NOMO-1 treated with DMSO at 0.1 percent for 48 hours (cell line): ENCODE measurements around the gene VAV3.
A peak's percentile ranks its signal among the peaks of the same experiment; 100 is the strongest.
"Not testable (repeated sequence)": the region's sequence is repeated elsewhere in the genome, so short reads cannot be mapped to it uniquely, and the experiment has no call there.

Experiments
- DNase-seq: peaks from one replicate; lab custom pipeline; 2025; ENCODE audit not compliant: unreplicated experiment; lab: John Stamatoyannopoulos, UW

The VAV3 gene

DNA sequence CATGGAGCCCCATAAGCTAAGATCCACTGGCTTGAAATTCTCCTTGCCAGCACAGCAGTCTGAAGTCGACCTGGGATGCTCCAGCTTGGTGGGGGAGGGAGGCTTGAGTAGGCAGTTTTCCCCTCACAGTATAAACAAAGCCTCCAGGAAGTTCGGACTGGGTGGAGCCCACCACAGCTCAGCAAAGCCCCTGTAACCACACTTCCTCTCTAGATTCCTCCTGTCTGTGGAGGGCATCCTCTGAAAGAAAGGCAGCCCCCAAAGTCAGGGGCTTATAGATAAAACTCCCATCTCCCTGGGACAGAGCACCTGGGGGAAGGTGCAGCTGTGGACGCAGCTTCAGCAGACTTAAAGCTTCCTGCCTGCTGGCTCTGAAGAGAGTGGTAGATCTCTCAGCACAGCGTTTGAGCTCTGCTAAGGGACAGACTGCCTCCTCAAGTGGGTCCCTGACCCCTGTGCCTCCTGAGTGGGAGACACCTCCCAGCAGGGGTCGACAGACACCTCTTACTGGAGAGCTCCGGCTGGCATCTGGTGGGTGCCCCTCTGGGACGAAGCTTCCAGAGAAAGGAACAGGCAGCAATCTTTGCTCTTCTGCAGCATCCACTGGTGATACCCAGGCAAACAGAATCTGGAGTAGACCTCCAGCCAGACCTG, 120.3 kb downstream of the VAV3 start:
- DNase-seq: not testable (repeated sequence)

DNA sequence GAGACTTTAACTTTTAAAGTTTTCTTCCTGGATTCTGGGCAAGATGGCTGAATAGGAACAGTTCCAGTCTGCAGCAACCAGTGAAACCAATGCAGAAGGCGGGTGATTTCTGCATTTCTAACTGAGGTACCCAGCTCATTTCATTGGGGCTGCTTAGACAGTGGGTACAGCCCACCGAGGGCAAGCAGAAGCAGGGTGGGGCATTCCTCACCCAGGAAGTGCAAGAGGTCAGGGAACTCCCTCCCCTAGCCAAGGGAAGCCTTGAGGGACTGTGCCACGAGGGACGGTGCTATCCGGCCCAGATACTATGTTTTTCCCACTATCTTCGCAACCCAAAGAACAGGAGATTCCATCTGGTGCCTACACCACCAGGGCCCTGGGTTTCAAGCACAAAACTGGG, 121.0 kb downstream of the VAV3 start:
- no peak for DNase-seq

DNA sequence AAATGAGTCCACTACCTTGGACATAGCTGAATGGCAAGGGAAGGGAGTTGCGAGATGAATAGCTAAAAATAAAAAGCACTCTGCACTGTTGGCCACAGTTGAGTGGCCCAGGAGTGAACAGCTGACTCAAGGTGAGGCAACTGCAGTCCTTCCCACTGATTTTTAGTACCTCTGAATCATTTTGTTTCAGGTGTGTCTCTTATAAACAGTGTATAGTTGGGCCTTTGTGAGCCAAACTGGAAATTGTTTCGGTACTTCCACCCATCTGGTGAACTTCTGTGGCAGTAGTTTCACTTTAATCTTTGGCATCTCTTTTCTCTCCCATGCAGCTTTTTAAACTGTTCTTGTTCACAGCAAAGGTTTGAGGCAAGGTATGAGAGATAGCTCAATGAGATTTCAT, 122.7 kb downstream of the VAV3 start:
- DNase-seq: peak; percentile 30

DNA sequence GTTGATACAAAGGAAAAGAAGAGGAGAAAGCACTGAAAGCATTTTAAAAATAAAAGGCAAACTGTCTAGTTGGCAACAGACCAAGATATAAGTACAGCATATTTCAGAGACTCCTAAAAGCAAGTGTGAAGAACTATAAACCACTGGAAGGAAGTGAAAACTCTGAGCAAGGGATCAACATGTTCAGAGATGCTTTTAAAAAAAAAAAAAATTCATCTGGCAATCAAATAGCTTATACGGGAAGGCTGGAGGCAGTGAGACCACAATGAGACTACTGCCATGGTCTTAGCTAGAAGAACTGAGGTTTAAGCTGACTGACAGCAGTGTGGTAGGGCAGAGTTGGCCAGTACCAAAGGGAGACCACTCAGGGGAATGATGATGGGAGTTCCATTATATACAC, 124.3 kb downstream of the VAV3 start:
- DNase-seq: peak; percentile 47

DNA sequence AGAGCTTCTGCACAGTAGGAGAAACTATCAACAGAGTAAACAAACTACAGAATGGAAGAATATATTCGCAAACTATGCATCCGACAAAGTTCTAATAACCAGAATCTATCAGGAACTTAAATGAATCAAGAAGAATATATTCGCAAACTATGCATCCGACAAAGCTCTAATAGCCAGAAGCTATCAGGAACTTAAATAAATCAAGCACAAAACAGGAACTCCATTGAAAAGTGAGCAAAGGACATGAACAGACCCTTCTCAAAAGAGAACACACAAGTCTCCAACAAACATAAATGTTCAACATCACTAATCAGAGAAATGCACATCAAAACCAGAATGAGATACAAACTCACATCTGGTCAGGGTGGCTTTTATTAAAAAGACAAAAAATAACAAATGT, 126.9 kb downstream of the VAV3 start:
- DNase-seq: peak; percentile 26

DNA sequence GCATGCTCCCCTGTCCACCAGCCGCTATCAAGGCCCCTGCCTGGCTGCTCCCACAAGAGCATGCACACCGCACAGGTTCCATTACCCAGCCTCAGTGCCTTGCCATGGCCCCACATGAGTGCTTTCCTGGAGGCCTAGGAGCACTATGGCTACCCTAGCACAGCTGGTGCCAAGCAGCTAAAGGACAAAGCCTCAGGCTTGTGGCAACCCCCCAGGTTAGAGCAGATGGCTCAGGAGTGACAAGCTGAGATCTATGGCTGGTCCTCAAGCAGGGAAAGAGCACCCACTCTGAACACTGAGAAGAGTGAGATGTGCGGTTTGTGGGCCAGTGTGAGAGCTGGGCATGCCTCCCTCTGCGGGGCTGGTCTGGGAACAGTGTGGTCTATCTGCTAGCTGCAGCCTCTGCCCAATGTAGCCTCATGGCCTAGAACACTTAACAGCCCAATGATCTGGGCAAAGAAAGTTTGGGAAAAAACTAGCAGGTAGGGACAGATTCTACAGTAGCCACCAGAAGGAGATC, 129.8 kb downstream of the VAV3 start:
- DNase-seq: no peak

DNA sequence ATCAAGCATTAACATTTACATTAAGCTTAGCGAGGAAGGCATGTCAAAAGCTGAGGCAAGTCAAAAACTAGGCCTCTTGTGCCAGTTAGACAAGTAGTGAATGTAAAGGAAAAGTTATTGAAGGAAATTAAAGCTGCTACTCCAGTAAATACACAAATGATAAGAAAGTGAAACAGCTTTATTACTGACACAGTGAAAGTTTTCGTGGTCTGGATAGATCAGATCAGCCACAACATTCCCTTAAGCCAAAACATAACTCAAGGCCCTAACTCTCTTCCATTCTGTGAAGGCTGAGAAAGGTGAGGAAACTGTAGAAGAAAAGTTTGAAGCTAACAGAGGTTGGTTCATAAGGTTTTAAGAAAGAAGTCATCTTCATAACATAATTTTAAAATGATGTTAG, 131.9 kb downstream of the VAV3 start:
- no peak for DNase-seq

DNA sequence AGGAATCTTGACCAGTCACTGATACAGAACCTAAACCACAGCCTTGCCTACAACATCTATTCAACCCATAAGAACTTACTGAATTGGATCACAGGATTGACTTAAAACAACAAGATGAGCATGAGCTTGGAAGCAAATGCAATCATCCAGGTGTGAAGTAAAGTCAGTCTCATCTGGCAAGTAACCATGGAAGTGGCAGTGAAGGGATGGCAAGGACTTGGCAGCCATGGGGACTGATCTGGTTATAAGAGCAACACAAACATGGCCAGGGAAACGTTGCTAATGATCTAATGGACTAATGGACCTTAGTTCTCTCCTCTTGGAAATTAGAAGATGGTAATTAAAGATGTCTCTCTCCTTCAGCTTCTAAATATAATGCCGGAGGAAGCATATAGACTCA, 133.1 kb downstream of the VAV3 start:
- DNase-seq: no peak

DNA sequence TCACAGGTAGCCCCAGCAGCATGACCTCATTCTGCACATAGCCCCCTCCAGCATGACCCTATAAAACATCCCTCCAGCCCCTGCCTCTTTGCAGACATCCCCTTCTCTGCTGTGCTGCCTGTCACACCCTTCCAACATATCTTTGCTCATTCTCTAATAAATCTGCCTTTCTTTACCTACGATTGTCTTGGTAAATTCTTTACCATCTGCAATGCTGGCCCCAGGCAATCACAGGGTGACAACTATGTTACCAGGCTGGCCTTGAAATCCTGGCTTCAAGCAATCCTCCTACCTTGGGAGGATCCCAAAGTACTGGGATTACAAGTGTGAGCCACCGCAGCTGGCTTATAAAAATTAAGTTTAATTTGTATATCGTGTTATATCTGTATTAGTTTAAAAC, 134.5 kb downstream of the VAV3 start:
- DNase-seq: no peak

DNA sequence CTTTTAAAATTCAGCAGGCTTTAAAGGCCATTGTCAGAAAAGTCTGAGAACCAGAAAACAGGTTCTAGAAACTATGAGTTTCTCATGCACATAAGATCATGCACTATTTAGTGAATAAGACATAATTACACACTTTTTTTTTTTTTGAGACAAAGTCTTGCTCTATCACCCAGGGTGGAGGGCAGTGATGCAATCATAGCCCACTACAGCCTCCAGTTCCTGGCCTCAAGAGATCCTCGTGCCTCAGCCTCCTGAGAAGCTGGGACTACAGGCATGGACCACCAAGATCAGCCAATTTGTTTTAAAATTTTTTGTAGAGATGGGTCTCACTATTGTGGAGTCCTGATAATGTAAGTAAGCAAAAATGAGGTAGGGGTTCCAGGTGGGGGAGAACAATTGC, 134.9 kb downstream of the VAV3 start:
- peak; percentile 3 for DNase-seq

DNA sequence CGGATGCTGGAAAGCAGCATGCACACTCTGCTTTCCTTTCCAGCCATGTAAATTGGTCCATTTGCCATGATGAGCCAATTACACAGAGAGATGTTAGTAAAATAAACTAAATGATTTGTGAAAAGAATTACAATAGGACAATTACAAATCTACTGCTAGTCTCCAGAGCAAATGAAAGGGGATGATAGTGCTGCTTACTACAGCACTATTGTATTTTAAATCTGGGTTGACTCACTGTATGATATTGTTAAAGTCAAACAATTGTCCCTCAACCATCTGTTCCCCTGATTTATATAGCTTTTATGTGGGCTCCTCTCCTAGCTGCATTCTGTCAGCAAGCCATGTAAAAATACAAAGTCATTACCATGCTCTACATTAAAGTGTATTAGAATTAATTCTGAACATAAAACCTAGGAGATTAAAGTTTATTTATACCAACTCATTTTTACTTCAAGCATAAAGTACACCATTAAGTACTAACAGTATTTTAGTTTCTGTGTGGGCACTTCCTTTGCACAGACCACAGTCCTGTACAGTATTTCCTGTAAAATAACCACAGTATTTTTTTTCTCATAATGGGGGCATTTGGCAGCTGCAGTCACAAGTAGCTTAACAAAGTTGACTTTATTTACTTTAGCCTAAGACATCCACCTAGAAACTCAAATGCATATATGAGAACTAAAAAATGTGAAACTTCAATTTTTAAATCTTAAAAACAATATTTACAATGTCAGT, 135.8 kb downstream of the VAV3 start:
- peak; percentile 72 for DNase-seq

DNA sequence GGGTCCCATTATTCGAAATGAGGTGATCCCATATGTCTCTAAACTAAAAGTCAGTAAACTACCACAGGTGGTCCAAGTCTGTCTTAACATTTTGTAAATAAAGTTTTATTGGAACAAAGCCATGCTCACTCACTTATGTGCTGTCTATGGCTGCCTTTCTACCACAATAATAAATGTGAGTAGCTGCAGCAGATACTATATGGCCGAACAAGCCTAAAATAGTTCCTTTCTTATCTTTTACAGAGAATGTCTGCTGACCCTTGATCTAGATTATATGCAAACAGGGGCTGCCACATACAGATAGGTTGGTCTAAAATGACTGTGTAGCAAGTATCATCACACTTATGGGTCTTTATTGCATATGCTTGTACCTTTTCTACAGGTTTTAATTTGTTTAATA, 140.0 kb downstream of the VAV3 start:
- DNase-seq: no peak

DNA sequence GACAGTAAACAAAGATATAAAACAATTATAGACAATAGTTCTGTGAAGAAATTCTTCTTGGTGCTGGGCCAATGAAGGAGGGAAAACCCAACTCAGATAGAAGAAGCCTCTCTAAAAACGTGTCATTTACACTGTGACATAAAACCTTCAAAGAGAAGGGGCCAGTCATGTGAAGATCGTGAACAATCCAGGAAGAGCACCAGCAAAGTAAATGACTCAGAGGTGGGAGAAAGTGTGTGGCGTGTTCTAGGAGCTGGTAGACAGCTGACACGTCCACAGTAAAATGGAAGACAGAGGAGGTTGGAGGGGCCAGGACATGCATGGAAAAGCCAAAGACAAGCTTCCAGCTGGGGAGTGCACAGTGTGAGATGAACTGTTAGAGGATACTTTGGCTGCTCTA, 143.6 kb downstream of the VAV3 start:
- no peak for DNase-seq

DNA sequence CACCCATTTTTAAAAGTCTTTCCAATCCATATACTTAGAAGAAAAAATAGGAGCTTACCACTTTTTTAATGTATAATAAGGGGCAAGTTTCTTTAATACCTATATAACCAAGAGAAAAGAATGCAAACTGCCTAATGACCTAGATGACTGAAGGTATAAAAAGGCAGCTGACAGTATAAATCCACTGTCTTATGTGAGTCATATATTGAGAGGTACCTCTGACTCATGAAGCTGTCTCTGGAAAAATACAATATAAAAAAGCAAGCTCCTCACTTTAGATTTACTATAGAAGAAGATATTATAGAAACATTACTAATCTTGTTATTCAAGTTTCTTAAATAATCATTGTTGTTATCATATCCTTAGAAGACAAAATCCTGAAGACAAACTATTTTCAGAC, 144.2 kb downstream of the VAV3 start:
- DNase-seq: no peak

DNA sequence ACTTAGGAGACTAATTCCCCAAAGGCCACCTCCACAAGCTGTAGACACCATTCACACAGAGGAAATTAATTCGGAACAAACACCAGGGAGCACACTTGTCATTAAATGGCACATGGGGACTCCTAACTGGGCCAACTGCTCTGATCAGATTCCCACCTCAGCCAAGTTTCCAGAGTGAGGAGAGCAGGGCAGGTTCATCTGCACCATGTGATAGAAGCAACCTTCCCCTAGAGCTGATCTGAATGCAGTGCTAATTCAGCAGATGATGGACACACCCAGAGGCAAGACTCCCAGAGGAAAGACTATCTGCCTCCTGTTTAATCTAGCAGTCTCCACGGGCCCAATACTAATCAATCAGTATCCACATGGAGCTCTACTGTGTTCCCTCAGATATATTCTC, 147.0 kb downstream of the VAV3 start:
- no peak for DNase-seq

DNA sequence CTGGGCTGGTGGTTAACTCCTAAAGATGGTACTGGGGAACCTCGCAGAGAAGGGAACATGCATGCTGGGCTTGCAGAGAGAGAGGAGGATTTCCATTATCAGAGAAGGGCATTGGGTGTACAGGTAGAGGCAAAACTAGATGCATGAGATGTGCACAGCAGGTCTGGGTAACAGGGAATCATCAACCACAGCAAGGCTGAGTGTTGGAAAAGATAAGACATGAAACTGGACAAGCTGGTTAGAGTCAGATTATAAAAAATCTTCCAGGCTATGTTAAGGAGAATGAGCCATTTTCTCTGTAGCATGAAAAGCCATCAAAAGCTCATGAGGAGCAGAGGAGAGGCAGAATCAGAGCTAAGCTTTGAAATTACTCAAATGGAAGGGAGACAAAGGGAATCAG, 147.8 kb downstream of the VAV3 start:
- no peak for DNase-seq

DNA sequence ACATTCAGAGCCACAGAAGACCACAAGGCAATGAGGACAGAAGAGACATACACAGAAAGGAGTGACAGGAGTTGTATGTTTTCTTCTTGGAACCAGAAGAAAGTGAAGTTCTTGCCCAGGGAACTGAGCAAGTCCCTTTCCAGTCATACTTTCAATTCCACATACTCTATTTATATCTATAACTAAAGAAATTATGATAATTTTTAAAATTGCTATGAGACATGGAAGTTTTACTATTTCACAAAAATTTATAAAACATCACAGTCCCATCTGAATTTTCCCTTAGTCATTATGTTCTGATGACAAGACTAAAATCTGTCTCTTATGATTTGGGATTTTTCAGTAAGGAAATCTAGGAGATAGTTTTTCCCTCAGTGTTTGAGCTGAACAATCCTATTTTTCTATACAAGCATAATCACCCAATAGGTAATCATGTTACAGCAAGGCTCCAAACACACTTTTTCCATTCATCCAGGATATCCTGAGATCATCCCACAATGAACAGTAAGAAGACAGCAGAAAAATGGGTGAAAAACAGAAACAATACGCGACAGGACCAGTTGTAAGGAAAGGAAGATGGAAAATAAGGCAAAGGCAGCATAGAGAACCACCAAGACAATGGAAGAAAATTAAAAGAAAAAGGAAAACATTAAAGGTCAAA, 154.6 kb downstream of the VAV3 start:
- no peak for DNase-seq

DNA sequence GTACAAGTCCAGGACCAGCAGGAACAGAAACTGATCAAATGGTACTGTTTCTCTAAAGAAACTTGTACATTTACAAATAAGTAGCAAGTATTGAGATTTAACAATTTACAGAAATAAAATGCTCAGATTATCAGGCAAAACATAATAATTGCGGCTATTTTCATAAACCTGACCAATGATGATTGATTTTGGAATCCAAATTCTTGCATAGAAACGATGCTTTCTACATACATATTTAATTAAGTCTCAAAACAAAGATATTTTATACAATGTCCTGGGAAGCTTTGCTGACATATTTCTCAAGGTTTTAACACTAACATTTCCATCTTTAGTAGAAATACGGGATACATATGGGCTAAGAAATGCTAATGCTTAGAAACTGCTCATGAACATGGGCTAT, 157.1 kb downstream of the VAV3 start:
- DNase-seq: no peak

DNA sequence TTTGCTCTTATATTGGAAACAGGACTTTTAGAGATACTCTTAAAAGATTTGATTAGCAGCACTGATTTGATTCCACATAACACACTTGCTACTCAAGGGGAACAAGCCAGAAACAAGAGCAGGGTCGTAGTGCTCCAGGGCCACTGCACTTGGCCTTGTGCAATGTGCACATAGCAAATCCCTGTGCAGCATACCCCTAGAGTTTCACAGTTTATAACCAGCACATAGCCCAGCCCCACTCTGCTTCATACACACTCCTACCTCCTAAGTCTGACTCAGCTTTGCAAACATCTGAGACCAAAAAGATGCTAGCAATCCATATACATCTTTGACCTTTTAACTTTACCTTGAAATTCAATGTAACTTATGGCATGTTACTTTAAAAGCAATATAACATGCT, 157.6 kb downstream of the VAV3 start:
- no peak for DNase-seq

DNA sequence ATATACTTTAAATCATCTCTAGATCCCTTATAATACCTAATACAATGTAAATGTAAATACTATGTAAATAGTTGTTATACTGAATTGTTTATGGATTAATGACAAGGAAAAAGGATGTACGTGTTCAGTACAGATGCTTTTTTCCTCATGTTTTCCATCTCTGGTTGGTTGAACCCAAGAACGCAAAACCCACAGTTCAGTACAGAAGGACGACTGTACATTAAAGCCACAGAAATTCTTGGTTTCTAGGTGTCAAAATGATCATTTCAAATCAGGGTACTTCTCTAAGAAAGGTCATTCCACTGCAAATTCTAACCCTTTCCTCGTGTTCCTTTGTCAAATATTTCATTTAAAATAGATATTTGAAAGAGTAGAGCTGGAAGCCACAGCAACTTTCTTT, 158.1 kb downstream of the VAV3 start:
- no peak for DNase-seq

DNA sequence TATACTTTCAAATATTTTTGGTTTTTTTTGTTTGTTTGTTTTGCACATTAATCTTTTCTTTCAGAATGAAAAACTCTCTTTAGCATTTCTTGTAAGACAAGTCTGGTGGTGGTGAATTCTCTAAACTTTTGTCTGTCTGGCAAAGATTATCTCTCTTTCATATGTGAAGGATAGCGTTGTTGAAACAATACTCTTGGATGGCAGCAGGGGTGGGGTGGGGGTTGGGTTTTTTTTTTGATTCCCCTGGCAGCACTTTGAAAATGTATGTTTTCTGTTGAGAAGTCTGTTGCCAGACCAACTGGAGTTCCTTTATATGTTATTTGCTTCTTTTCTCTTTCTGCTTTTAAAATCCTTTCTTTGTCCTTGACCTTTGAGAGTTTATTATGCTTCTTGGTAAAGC, 160.2 kb downstream of the VAV3 start:
- DNase-seq: no peak

DNA sequence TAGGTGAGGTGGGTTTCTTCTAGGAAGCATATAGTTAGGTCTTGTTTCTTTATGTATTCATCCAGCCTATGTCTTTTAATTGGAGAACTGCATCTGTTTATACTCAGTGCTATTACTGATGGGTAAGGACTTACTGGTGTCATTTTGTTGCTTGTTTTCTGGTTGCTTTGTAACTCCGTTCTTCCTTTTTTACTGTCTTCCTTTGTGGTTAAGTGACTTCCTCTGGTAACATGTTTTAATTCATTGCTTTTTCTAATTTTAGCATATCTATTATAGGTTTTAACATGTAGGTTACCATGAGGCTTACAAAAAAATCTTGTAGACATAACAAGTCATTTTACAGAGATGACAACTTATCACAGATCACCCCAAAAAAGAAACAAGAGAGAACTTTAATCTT, 160.8 kb downstream of the VAV3 start:
- DNase-seq: peak; percentile 90
